ENCODE data around the gene MKLN1.
"Not testable (repeated sequence)": the region's sequence is repeated elsewhere in the genome, so short reads cannot be mapped to it uniquely, and the experiment has no call there.

Gene MKLN1

GRCh38 chr7:131459256-131459655 is 131.6 kb downstream of the MKLN1 start:
- TF ChIP-seq ARNTL (CRISPR knock-in tag; IDR thresholded peaks at IDR 0.05; ENCODE audit: borderline replicate concordance, low read depth), result no peak
- no peak for TF ChIP-seq ZFP3 (CRISPR knock-in tag; IDR thresholded peaks at IDR 0.05)
- no peak for TF ChIP-seq ZFP30 (CRISPR knock-in tag; IDR thresholded peaks at IDR 0.05)
- TF ChIP-seq ZNF70 (CRISPR knock-in tag; IDR thresholded peaks at IDR 0.05), result no peak
- no peak for TF ChIP-seq BACH2 (CRISPR knock-in tag; IDR thresholded peaks at IDR 0.05; ENCODE audit: borderline replicate concordance)
- no peak for TF ChIP-seq TCF4 (CRISPR knock-in tag; IDR thresholded peaks at IDR 0.05; ENCODE audit: borderline replicate concordance)
- no peak for TF ChIP-seq ZC3H10 (CRISPR knock-in tag; IDR thresholded peaks at IDR 0.05)
- no peak for TF ChIP-seq ZNF565 (CRISPR knock-in tag; conservative IDR thresholded peaks at IDR 0.05; ENCODE audit: low read depth)
- no peak for TF ChIP-seq ESRRG (CRISPR knock-in tag; IDR thresholded peaks at IDR 0.05)
- no peak for TF ChIP-seq CREB5 (CRISPR knock-in tag; IDR thresholded peaks at IDR 0.05; ENCODE audit: low read depth)
- no peak for TF ChIP-seq POU6F1 (CRISPR knock-in tag; IDR thresholded peaks at IDR 0.05; ENCODE audit: borderline replicate concordance, low read depth)
- TF ChIP-seq GLIS3 (CRISPR knock-in tag; IDR thresholded peaks at IDR 0.05), result no peak
- TF ChIP-seq SNAI2 (CRISPR knock-in tag; IDR thresholded peaks at IDR 0.05), result no peak
- no peak for ATAC-seq

GRCh38 chr7:131462059-131462458 is 134.4 kb downstream of the MKLN1 start:
- TF ChIP-seq ARNTL (CRISPR knock-in tag; IDR thresholded peaks at IDR 0.05; ENCODE audit: borderline replicate concordance, low read depth), result no peak
- ATAC-seq, result no peak

- not testable (repeated sequence) for ATAC-seq
Measured at GRCh38 chr7:131462715-131463114, 135.0 kb downstream of the MKLN1 start.

GRCh38 chr7:131466735-131467365 is 139.2 kb downstream of the MKLN1 start:
- TF ChIP-seq ZNF8 (CRISPR knock-in tag; IDR thresholded peaks at IDR 0.05) (no peak), GLIS3 (CRISPR knock-in tag; IDR thresholded peaks at IDR 0.05) (no peak), ZFP3 (CRISPR knock-in tag; IDR thresholded peaks at IDR 0.05) (no peak), ZFP30 (CRISPR knock-in tag; IDR thresholded peaks at IDR 0.05) (no peak), CSDC2 (CRISPR knock-in tag; IDR thresholded peaks at IDR 0.05) (no peak), TOX (CRISPR knock-in tag; IDR thresholded peaks at IDR 0.05; ENCODE audit: borderline replicate concordance) (no peak)
- ATAC-seq, result no peak

- no peak for ATAC-seq
- TF ChIP-seq TSHZ2 (CRISPR knock-in tag; IDR thresholded peaks at IDR 0.05) (no peak), POU6F1 (CRISPR knock-in tag; IDR thresholded peaks at IDR 0.05; ENCODE audit: borderline replicate concordance, low read depth) (no peak), PATZ1 (CRISPR knock-in tag; IDR thresholded peaks at IDR 0.05; ENCODE audit: borderline replicate concordance) (no peak), ZNF565 (CRISPR knock-in tag; conservative IDR thresholded peaks at IDR 0.05; ENCODE audit: low read depth) (no peak), SNAI2 (CRISPR knock-in tag; IDR thresholded peaks at IDR 0.05) (no peak), ARNTL (CRISPR knock-in tag; IDR thresholded peaks at IDR 0.05; ENCODE audit: borderline replicate concordance, low read depth) (no peak), GLIS3 (CRISPR knock-in tag; IDR thresholded peaks at IDR 0.05) (no peak), ZFP3 (CRISPR knock-in tag; IDR thresholded peaks at IDR 0.05) (no peak), PPARA (CRISPR knock-in tag; IDR thresholded peaks at IDR 0.05; ENCODE audit: borderline replicate concordance) (no peak)
Measured at GRCh38 chr7:131467788-131468187, 140.1 kb downstream of the MKLN1 start.

All from SK-N-SH treated with all-trans-retinoic acid at 6 μM for 48 hours (cell line).